GM19463 (cell line): Measurements from ENCODE around the gene DNASE1L2.

Source experiments
- ATAC-seq: cut with Tn5 transposase; IDR thresholded peaks from one replicate; pipeline ENCODE4 v1.9.1; 2021; ENCODE audit warnings: mild to moderate bottlenecking, moderate library complexity; ENCODE audit not compliant: unreplicated experiment

The DNASE1L2 gene

DNA sequence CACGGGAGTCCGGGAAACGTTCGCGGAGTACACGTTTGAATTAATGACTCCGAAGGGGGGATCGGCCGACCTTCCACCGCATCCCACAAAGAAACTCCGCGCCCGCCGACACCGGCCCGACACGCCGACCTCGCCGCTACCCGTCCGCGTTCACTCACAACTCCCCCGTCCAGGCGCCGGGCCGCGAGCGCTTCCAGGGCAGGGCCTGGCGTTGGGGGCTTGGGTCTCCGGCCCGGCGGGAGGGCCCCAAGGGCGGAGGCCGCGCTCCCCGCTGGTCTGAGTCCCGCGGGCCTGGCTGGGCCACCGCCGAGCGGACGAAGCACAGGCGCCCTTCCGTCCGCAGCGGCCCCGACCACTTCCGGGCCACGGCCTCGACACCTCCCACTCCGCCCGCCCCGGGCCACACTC lies 31.3 kb downstream of the DNASE1L2 start:
- ATAC-seq, result peak; percentile 60

DNA sequence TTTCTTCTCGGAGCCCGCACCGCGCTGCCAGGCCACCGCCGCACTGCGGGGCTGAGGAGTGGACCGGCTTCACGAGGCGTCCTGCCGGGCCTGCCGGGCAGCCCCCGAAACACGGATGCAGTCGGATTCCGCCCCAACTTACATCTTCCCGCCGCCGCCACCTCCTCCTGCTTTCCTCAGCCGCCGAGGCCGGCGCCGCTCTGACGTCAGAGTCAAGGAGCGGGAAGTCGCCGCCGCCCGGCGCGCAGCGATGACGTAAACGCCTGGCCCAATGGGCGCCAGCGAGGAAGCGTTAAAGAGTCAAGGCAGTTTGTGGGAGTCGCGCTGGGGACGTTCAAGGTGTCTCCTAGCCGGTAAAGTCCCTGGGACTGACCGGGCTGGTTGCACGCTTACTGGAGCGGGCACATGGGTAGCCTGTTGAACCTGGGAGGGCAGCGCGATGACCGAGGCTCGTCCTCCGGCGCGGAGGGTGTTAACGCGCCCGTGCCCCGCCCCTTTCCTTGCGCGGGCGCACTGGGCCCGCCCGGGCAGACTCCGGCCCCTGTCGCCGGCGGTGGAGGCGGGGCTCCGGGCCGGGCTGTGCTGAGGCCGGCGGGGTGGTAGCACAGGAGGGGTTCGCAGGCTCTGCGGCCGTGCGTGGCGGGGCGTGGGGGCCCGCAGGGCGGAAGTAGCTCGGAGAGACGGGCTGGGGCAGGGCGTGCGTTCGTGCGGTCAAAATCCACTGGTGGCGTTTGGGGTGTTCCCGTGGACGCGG lies 31.8 kb downstream of the DNASE1L2 start, which contains the start of gene RNPS1:
Gene RNPS1, minus strand, starts transcription at position 214 of the 754 bp plus-strand sequence. CDS start 3,483 bp downstream, outside the sequence.
- peak; percentile 75 for ATAC-seq

DNA sequence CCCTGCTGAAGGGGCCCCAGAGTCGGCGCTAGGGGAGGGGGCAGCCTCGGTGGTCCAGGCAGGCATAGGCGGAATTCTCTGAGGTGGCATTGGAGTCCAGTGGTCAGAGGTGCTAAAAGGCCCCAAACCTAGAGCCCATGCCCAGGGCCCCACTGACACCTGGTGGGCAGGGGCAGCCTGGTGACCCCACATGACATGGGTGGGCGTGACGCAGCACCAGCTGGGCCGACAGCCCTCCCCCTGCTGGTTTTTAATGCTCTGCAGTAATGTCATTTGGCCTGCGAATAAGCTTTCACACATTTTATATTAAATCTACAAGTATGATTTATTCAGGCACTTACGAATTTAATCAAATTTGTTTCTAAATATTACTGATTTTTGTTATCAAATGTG lies 33.8 kb downstream of the DNASE1L2 start:
- ATAC-seq, result no peak

DNA sequence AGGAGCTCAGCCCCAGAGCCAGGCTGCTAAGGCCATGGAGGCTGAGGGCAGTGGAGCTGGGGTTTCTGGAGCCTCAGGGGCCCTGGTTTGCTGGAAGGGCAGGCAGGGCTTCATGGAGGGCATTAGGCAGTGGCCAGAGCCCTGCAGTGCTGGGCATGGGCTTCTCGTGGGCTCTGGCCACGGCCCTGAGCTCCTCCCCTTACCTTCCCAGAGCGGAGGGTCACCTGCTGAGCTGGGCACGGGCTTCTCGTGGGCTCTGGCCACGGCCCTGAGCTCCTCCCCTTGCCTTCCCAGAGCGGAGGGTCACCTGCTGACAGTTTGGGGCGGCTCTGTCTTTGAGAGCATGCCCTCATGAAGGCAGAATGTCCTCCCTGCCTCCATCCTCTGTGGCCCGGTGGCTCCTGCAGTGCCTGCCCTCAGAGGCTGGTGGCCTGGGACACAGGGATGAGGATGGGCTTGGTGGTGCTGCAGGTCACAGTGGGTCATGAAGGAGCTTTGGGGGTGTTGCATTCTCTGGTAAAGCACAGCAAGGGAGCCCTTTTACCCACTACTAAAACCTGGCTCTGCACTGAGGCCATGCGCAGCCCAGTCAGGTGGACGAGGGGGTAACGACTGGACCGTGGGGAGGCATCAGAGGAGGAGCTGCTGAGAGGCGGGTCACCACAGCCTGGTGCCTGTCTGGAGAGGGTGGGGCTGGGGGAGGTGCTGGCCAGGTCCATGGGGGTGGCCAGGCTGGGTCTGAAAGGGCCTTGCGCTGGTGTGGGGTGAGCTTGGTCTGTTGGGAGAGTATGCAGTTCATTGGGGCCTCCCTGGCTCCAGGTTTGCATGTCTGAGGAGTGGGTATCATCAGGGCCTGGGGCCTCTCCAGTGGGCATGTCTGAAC lies 34.6 kb downstream of the DNASE1L2 start:
- ATAC-seq, result no peak

DNA sequence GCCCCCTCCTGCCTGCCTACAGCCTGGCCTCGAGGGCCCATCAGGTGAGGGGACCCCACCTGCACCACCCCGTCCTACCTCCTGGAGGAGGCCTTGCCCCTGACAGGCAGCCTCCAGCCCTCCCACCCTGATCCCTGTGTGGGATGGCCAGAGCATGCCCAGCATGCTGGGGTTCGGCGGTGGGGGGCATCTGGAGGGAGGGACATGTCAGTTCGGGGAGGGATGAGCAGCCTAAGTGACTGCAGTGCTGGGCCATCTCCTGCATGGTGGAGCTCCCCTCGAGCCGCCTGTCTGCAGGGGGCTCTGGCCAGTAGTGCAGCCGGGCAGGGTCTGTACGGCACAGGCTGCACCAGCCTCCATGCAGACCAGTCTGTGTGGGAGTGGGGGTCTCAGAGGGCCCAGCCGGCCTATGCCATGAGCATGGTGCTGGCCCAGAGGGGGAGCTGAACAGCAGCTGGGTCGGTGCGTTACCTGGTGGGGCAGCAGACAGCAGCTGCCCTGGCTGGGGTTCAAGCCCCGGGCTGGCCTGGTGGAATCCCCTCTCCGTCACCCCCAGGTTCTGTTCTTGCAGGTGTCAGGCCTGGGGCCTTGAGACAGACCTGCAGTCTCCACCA lies 35.7 kb downstream of the DNASE1L2 start:
- no peak for ATAC-seq

DNA sequence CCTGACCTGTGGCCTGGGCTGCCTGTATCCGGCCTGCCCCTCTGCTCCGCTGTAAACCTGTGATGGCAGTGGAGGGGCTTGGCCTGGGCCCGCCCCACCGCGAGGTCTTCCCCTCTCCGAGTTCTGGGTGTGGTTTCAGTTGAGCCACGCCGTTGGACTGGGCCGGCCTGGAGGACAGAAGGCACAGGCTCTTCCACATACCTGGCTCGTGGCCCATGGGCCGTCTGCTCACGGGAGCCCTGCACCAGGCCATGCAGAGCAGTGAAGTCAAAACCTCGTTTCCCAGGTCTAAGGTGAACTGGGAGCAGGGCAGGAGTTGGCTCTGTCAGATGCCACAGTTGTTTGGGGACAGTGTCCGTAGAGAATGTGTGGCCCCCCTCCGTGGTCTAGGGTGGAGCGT lies 37.2 kb downstream of the DNASE1L2 start:
- no peak for ATAC-seq

DNA sequence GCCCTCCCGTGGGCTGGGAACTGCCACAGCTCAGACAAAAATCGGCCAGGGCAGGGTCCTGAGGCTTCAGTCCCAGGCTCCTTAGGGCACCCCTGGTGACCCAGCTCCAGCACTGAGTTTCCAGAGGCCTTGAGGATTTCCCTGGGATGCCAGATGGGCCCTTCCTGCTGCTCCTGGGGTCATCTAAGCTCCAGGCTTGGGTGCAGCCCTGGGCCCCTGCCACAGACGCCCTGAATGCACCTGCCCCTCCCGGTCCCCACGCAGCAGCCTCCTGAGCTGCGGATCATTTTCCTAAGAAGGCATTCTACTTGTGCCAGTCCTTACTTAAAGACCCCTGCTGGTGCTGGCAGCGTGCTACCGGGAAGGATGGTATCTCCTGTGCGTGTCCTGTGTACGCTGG lies 37.7 kb downstream of the DNASE1L2 start:
- no peak for ATAC-seq

DNA sequence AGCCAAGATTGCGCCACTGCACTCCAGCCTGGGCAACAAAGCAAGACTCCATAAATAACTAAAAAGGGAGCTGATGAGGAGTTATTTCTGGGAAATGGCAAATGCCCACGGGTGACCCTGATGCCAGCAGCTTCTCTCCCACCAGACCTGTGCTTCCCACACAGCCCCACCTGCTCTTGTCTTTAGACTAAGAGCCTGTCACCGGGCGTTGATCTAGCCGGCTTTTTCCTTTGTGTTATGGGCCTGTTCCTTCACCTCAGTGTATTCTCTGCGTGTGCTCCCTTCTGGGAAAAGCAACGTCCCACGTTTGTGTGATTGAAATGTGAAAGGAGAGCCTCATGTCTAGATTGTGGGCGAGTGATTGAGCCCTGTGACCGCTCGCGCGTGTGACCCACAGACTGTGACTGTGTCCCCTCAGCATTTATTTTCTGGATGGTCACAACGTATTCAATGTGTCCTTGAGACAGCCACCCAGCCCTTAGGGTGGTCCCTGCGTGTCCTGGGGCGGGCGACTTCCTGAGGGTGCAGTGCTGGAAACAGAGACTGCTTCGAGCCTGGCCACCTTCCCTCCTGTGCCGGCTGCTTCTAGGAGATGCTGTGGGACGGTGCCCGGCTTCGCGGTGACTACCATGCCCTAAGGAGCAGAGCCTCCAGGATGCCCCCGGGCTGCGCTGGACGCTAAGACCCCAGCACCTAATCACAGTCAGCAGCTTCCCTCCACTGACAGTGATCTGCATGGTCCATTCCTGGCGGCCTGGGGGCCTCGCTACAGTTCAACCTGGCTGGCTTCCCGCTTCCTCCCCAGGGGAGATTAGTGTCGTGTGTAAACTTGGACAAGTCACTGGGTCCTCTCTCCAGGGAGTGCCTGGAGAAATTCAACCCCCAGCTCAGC lies 39.5 kb downstream of the DNASE1L2 start:
- ATAC-seq, result no peak

DNA sequence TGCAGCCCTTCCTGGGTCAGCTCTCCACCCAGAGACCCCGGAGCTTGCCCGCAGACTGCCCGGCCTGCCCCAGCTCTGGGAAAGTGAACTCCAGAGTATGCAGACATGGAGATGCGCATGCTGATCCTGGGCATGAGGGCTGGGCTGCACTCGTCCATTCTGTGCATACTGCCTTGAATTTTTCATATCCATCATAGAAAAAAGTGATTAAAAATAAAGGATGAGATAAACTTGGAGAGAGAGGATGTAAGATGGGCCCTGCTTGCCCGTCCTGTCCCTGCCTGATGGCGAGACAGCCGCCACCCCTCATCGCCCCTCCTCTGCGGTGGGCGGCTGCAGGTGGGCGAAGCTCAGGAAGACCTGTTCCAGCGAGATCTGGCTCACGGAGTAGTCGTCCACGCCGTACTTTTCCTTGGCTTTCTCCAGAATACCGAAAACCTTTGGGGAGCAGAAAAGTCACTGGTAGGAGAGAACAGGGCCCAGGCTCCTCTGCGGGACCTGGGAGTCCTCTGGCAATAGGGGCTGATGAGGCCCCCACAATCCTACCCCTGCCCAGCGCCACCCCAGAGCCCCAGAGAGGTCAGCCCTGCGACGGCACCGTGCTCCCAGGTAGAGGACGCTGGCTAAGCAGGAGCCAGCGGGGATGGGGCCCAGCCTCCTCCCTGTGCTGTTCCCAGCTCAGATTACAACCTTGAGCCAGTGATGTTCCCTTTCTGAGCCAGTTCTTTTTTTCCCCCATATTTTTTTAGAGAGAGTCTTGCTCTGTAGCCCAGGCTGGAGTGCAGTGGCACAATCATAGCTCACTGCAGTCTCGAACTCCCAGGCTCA lies 40.3 kb downstream of the DNASE1L2 start:
- no peak for ATAC-seq

DNA sequence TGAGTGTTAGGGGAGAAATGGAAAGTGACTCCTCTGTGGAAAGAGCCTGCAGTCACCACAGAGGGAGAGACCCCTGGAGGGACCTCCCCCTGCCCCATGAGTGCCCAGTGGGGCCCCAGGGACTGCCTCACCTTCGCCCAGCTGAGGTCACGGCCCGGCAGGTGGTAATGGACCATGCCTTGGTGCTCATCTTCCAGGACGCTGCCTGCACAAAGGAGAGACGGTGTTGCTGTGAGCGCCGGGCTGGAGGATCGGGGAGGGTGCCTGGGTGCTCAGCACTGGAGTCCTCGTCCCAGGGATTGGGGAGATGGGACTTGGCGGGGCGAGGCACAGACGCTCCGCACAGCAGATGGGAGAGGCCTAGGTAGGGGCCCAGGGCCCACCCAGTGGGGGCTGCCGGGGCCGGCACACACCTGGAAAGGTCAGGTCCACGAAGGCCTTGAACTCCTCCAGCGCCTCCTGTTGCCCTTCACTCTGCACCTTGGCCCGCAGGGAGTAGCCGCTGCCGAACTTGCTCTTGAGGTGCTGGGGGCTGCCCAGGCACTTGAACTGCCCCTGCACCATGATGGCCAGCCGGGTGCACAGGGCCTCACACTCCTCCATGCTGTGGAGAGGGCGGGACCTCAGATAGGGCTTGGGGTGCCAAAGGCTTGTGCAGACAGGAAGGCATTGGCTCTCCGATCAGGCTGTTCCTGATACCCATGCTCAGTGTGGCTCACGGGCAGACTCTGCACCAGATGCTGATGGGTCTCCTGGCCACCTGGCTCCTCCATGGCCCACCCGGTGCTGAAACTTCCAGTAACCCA lies 41.4 kb downstream of the DNASE1L2 start:
- no peak for ATAC-seq

DNA sequence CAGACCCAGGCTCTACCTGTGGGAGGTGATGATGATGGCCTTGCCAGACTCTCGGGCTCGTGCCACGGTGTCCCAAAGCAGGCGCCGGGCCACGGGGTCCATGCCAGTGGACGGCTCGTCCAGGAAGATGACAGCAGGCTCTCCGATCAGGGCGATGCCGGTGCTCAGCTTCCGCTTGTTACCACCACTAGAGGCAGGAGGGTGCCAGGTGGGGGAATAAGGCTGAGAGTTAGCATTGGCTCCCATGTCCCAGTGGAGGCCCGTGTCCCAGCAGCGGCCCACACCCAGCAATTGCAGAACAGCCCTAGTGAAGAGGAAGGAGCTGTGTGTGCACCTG lies 42.0 kb downstream of the DNASE1L2 start:
- no peak for ATAC-seq

DNA sequence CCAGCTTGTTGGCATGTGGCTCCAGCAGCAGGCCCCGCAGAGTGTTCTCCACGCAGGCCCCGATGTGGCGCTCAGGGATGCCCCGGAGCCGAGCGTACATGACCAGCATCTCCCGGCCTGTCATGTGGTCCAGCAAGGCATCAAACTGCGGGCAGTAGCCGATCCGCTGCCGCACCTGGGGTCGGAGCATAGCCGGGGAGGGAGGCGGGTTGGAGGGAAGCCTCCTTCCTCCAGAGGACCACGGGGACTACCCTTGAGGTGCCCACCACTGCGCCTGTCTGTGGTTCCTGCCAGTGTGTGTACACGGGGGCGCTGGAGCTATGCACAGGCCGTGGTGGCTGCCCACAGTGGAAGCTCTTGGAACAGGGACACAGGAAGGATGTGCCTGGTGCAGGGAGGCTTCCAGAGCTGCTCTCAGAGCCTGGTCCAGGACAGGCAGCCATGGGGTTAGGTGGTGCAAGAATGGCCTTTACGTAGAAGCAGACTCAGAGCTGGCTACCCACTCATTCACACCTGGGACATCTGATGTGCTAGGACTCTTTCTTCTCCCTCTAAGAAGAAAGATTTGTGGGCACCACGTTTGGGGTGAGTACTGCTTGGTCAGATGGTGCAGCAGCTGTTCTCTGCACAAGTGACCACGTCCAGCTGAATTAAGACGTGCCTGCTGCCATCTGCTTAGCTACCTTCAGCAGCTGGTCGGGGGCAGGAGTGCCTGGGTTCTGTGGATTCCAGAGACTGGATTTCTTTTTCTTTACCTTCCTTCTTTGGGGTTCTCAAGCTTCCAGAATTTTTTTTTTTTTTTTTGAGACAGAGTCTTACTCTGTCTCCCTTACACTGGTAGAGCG lies 42.9 kb downstream of the DNASE1L2 start:
- ATAC-seq, result no peak

DNA sequence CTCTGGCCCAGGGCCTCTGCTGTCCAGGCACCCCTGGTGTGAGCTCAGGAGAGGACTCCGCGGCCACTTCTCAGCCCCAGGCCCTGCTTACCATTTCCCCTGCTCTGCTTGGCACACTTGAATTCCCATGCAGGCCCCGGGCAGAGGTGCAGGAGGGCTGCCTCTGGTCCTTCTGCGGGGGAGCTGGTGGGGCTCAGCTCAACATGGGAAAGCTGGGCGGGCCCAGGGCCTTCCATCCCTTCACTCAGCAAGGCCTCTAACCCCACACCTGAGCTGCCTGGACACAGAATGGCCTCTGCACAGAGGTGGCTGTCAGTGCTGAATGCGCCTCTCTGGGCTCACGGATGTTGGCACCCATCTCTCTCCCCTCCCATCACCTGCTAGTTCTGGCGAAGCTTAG lies 44.2 kb downstream of the DNASE1L2 start:
- no peak for ATAC-seq

DNA sequence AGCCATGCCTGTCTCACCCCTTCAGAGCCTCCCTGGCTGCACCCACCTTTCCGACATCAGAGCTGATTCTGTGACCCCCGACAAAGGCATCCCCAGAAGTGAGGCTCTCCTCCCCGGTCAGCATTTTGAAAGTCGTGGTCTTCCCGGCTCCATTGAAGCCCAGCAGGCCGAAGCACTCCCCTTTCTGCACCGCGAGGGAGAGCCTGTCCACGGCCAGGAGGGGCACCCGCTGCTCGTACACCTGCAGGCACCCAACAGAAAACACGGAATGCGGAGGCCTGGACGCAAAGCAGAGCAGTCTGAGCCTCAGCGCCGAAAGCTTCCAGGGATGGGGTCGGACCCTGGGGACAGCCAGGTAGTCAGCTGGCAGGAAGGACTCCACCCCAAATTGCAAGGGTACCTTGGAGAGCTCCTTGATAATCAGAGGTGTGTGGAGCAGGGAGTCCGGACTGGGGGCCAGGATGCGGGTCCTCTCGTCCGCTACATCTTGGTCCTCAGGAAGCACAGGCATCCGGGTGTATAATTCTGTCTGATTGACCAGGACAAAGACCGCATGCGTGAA lies 44.8 kb downstream of the DNASE1L2 start:
- no peak for ATAC-seq

DNA sequence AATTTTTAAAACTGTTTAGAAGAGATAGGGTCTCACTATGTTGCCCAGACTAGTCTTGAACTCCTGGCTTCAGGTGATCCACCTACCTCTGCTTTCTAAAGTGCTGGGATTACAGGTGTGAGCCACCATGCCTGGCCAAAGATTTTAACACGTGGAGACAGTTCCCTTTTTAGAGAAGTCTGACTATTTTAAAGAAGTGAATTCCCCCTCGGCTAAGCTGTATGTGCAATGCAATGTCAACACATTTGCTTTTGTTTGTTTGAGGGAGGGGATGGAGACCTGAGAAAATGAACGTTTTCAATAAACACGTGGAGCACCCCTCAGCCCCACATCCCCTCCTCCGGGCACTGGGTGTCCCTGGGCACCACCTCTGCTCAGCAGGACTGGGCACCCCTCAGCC lies 46.0 kb downstream of the DNASE1L2 start:
- ATAC-seq, result no peak

DNA sequence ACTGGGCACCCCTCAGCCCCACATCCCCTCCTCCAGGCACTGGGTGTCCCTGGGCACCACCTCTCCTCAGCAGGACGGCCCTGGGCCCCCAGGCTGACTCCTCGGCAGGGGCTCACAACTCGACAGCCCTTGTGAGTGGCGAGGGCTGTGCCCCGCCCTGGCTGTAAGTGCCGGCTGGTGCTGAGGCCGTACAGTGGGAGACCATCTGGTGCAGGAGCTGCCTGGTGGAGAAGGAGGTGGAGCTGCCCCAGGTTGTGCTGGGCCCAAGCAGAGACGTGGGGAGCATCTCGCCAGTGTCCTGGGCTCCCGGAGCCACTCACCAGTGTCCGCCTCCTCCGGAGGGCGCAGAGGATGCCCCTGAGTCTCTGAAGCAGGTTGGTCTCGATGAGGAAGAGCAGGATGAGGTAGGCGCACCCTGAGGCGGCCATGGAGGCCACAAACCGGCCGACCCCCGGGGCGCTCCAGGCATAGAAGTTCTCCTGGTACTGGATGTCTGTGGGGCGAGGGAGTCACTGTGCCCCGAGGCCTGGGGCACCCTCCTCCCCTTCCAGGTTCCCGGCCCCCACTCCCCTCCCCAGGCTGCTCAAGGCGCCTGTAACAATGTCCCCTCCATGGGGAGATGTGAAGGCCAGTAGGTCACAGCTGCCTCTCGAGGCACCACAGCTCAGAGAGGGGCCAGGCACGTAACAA lies 46.8 kb downstream of the DNASE1L2 start:
- no peak for ATAC-seq
